MCF 10A (cell line): Measurements from ENCODE around the gene RASA2. TPM values are rescaled to one million over a fixed set of nuclear protein-coding genes. Genes with fewer than 3 reads are reported as not detected.
"Not testable (repeated sequence)": the region's sequence is repeated elsewhere in the genome, so short reads cannot be mapped to it uniquely, and the experiment has no call there.

Experiments
- BruUV-seq: library from RNA; stranded (reverse); fragments of 400-500 nt; replicated peaks from 2 replicates; lab custom pipeline; 2021; lab: Mats Ljungman, UMichigan
- CTCF ChIA-PET: fragments of 300-600 bp; sonication (Branson Sonifier 250); formaldehyde crosslinking; extraction: SDS; loops from one replicate; lab custom pipeline; 2021; ENCODE audit warnings: antibody characterized with exemption, inconsistent platforms; lab: Yijun Ruan, JAX
- POLR2A ChIA-PET: fragments of 300-600, 350-650 bp; sonication (Branson Sonifier 250); formaldehyde crosslinking; extraction: SDS; loops from one replicate; lab custom pipeline; 2020; ENCODE audit warnings: antibody characterized with exemption, inconsistent platforms; lab: Yijun Ruan, JAX
- DNase-seq: peaks from one replicate; pipeline ENCODE4 v3.0.0-alpha.2; 2018; ENCODE audit not compliant: unreplicated experiment
- H3K27ac Mint-ChIP-seq: one replicate; pipeline ENCODE4 v1.8.0; 2022; ENCODE audit warnings: mild to moderate bottlenecking, low read depth, mixed read lengths; ENCODE audit not compliant: unreplicated experiment
- H3K27me3 Mint-ChIP-seq: one replicate; pipeline ENCODE4 v1.8.0; 2022; ENCODE audit warnings: mixed read lengths; ENCODE audit not compliant: insufficient read depth, unreplicated experiment
- H3K36me3 Mint-ChIP-seq: one replicate; pipeline ENCODE4 v1.8.0; 2022; ENCODE audit warnings: mild to moderate bottlenecking, moderate library complexity, mixed read lengths; ENCODE audit not compliant: insufficient read depth, unreplicated experiment
- H3K4me1 Mint-ChIP-seq: one replicate; pipeline ENCODE4 v1.8.0; 2022; ENCODE audit warnings: mixed read lengths; ENCODE audit not compliant: insufficient read depth, unreplicated experiment
- H3K4me3 Mint-ChIP-seq: one replicate; pipeline ENCODE4 v1.8.0; 2022; ENCODE audit warnings: mild to moderate bottlenecking, moderate library complexity, mixed read lengths; ENCODE audit not compliant: unreplicated experiment
- H3K9me3 Mint-ChIP-seq: one replicate; pipeline ENCODE4 v1.8.0; 2022; ENCODE audit warnings: mixed read lengths; ENCODE audit not compliant: unreplicated experiment
- intact Hi-C: fragments of 100-400 bp; cut with micrococcal nuclease; formaldehyde crosslinking; loops from 2 replicates; pipeline ENCODE4 v1.14.1; 2022
- total RNA-seq: library from RNA; stranded (reverse); gene quantifications from 2 replicates; pipeline ENCODE4 v1.2.3, GENCODE V29; 2022
- TF ChIP-seq, protein P1 (sequence below): fragments of 200-600 bp; IDR thresholded peaks from one replicate; pipeline ENCODE4 v1.8.0; 2022; ENCODE audit warnings: antibody characterized with exemption, mild to moderate bottlenecking; ENCODE audit not compliant: unreplicated experiment

RASA2 gene
- total RNA-seq, 1 experiment from 2014 or later: 19.5 TPM

DNA sequence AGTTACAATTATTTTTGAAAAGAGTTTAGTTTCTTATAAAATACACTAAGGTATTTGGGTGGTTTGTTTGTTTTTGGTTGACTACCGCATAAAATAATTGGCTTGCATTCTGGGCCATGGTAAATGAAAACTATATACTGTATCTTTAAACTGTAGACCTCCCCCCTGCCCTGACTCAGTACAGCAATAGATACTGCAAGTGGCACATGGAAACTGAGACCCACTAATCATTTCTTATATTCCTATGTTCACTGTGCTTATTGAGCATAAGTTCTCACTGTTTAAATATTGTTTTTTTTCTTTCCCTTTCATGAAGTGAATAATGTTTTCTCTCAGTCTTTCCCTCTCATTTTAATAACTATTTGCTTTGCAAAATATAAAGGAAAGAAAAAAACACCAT, 45.8 kb downstream of the RASA2 start:
- TSS peak; percentile 8 for BruUV-seq
- no peaks in the 10 kb centered on the region for H3K9me3 Mint-ChIP-seq
- DNase-seq: no peak
- H3K36me3 Mint-ChIP-seq: peaks cover 13% of the 10 kb centered on the region
- ChIA-PET CTCF (no interaction called here), POLR2A (interaction anchor here (0.7 to 1.2 kb wide), 3 partner anchors 18 to 45 kb away, joined by 3 to 5 read pairs (median 4); partner anchors contain the start of gene RASA2)
- H3K4me1 Mint-ChIP-seq: peaks cover 35% of the 10 kb centered on the region
- intact Hi-C loops: loop anchor here (5.0 kb wide), 1 partner anchor 45 kb away; the partner anchor contains the start of gene RASA2
- TF ChIP-seq, protein P1, sequence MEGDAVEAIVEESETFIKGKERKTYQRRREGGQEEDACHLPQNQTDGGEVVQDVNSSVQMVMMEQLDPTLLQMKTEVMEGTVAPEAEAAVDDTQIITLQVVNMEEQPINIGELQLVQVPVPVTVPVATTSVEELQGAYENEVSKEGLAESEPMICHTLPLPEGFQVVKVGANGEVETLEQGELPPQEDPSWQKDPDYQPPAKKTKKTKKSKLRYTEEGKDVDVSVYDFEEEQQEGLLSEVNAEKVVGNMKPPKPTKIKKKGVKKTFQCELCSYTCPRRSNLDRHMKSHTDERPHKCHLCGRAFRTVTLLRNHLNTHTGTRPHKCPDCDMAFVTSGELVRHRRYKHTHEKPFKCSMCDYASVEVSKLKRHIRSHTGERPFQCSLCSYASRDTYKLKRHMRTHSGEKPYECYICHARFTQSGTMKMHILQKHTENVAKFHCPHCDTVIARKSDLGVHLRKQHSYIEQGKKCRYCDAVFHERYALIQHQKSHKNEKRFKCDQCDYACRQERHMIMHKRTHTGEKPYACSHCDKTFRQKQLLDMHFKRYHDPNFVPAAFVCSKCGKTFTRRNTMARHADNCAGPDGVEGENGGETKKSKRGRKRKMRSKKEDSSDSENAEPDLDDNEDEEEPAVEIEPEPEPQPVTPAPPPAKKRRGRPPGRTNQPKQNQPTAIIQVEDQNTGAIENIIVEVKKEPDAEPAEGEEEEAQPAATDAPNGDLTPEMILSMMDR: no peak
- no peaks in the 10 kb centered on the region for H3K27me3 Mint-ChIP-seq
- no peak overlapping the region for H3K4me3 Mint-ChIP-seq
- peak overlapping the region; percentile 2 for H3K27ac Mint-ChIP-seq

DNA sequence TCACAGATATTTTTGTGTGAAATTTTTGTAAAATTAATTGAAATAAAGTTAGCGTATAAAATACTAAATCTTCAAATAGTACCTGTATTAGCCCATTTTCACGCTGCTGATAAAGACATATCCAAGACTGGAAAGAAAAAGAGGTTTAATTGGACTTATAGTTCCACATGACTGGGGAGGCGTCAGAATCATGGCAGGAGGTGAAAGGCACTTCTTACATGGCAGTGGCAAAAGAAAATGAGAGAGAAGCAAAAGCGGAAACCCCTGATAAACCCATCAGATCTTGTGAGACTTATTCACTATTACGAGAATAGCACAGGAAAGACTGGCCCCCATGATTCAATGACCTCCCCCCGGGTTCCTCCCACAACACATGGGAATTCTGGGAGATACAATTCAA, 49.2 kb downstream of the RASA2 start:
- BruUV-seq, H3K4me3 Mint-ChIP-seq, intact Hi-C loops, DNase-seq, H3K27ac Mint-ChIP-seq, H3K27me3 Mint-ChIP-seq, POLR2A ChIA-PET, H3K9me3 Mint-ChIP-seq: not testable (repeated sequence)
- Mint-ChIP-seq H3K36me3 (peaks cover 13% of the 10 kb centered on the region), H3K4me1 (peaks cover 26% of the 10 kb centered on the region)
- CTCF ChIA-PET: interaction anchor here (0.6 kb wide), 1 partner anchor 15 kb away, joined by 5 read pairs; no protein-coding TSS in a partner anchor

DNA sequence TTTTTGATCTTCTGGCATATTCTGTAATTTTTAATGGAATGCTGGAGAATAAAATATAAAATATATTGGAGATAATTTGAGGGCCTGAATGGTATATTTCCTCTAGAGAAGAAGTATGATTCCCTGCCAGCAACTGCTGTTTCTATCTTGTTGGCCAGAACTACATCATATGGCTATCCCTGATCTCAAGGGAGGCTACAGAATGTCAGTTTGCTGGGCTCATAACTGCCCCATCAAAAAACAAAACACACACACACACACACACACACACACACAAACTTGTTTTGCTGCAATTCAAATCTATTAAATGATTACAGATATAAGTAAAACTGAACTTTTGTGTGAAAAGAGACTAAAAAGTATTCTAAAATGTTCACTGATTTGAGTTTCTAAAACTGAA, 51.0 kb downstream of the RASA2 start:
- no TSS peak for BruUV-seq
- POLR2A ChIA-PET: no interaction called here
- H3K27me3 Mint-ChIP-seq: no peaks in the 10 kb centered on the region
- no peak overlapping the region for H3K4me3 Mint-ChIP-seq
- intact Hi-C loops: no loop called here
- H3K27ac Mint-ChIP-seq: peak overlapping the region; percentile 49
- no peaks in the 10 kb centered on the region for H3K9me3 Mint-ChIP-seq
- no peak for DNase-seq
- H3K4me1 Mint-ChIP-seq: peaks cover 17% of the 10 kb centered on the region
- CTCF ChIA-PET: interaction anchor here (1.2 kb wide), 1 partner anchor 83 kb away, joined by 4 read pairs; no protein-coding TSS in a partner anchor
- peaks cover 27% of the 10 kb centered on the region for H3K36me3 Mint-ChIP-seq
- TF ChIP-seq, protein P1: no peak

DNA sequence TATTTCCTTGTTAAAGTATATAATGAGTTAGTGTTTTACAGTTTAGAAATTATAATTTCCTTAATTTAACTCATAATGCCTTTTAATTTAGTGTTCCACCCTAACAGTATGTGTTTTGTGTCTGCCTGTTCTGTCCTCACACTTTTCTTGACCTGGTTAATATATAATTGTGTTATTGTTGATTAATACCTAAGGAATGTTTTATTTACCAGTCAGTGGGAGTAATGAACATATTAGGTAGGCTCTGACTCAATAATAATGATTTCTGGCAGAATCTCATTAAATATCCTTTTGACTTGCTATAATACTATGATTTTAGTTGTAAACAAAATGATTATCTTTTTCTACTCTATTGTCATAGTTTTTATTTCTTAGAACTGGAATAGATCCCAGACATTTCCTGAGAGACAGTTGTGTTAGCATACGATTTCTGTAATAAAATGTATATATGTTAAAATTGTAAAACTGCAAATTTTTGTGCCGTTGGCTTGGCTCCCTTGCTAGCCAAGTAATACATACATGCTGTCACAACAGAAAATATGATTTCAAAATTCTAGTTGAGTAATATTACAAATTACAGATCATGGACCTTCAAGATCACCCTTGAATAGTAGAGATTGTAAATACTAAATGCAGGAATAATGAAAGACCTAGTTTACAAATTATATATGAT, 51.9 kb downstream of the RASA2 start:
- ChIA-PET CTCF (interaction anchor here (0.5 to 1.4 kb wide), 3 partner anchors 23 to 230 kb away, joined by 4 to 6 read pairs (median 4); no protein-coding TSS in a partner anchor), POLR2A (interaction anchor here (0.7 to 1.0 kb wide), 2 partner anchors 8 to 267 kb away, joined by 3 read pairs; no protein-coding TSS in a partner anchor)
- TF ChIP-seq, protein P1: no peak
- intact Hi-C loops: no loop called here
- no peaks in the 10 kb centered on the region for H3K27me3 Mint-ChIP-seq
- peaks cover 34% of the 10 kb centered on the region for H3K36me3 Mint-ChIP-seq
- no peak overlapping the region for H3K4me3 Mint-ChIP-seq
- peaks cover 14% of the 10 kb centered on the region for H3K4me1 Mint-ChIP-seq
- DNase-seq: peak; percentile 16
- peak overlapping the region; percentile 35 for H3K27ac Mint-ChIP-seq
- H3K9me3 Mint-ChIP-seq: no peaks in the 10 kb centered on the region
- BruUV-seq: no TSS peak
